ENCODE results near the gene RPL22.

- TF ChIP-seq POLR2A (IDR thresholded peaks at IDR 0.05), result no peak
- no peak for TF ChIP-seq CTCF (IDR thresholded peaks at IDR 0.05)
Observed at GRCh38 chr1:6200188-6200809, 904 bp upstream of the RPL22 start.

Data from heart left ventricle (tissue), 13 donors.